ENCODE measurements around the gene ABCC10.
A peak's percentile ranks its signal among the peaks of the same experiment; 100 is the strongest.
"Not testable (repeated sequence)": the region's sequence is repeated elsewhere in the genome, so short reads cannot be mapped to it uniquely, and the experiment has no call there.

Gene ABCC10

GRCh38 chr6:43412541-43412940 lies 14.8 kb upstream of the ABCC10 start:
- no peak for DNase-seq

GRCh38 chr6:43413002-43413401 lies 14.3 kb upstream of the ABCC10 start:
- no peak for DNase-seq

GRCh38 chr6:43415275-43415674 lies 12.1 kb upstream of the ABCC10 start:
- DNase-seq: not testable (repeated sequence)

GRCh38 chr6:43416935-43417334 lies 10.4 kb upstream of the ABCC10 start:
- DNase-seq: no peak

- no peak for DNase-seq
Measured at GRCh38 chr6:43420012-43420709, 7.2 kb upstream of the ABCC10 start.

- DNase-seq: no peak
Measured at GRCh38 chr6:43421831-43422230, 5.5 kb upstream of the ABCC10 start.

GRCh38 chr6:43425083-43425482 lies 2.3 kb upstream of the ABCC10 start:
- DNase-seq: not testable (repeated sequence)

GRCh38 chr6:43426928-43427405 lies 374 bp upstream of the ABCC10 start:
- no peak for DNase-seq

- DNase-seq: no peak
Measured at GRCh38 chr6:43428112-43428570, 800 bp downstream of the ABCC10 start.

- DNase-seq: no peak
Measured at GRCh38 chr6:43428874-43429273, 1.5 kb downstream of the ABCC10 start.

- no peak for DNase-seq
Measured at GRCh38 chr6:43432009-43432945, 4.9 kb downstream of the ABCC10 start.

- DNase-seq: no peak
Measured at GRCh38 chr6:43433148-43433547, 5.8 kb downstream of the ABCC10 start.

GRCh38 chr6:43434001-43434840 lies 6.9 kb downstream of the ABCC10 start:
- DNase-seq: no peak

- DNase-seq: no peak
Measured at GRCh38 chr6:43434943-43435342, 7.6 kb downstream of the ABCC10 start.

GRCh38 chr6:43435682-43436437 lies 8.5 kb downstream of the ABCC10 start:
- no peak for DNase-seq

- DNase-seq: peak; percentile 69
Measured at GRCh38 chr6:43436577-43437282, 9.4 kb downstream of the ABCC10 start.

GRCh38 chr6:43437700-43438099 lies 10.4 kb downstream of the ABCC10 start:
- no peak for DNase-seq

- no peak for DNase-seq
Measured at GRCh38 chr6:43442935-43443334, 15.6 kb downstream of the ABCC10 start.

- no peak for DNase-seq
Measured at GRCh38 chr6:43444036-43444435, 16.7 kb downstream of the ABCC10 start.

- DNase-seq: no peak
Measured at GRCh38 chr6:43444582-43444981, 17.2 kb downstream of the ABCC10 start.

GRCh38 chr6:43445576-43445975 lies 18.2 kb downstream of the ABCC10 start:
- no peak for DNase-seq
